Adrenal gland (tissue), 5 donors: ENCODE data around the gene KCP.

Source experiments
- POLR2A ChIP-seq, 2 donors: fragments of 450-650 bp; IDR thresholded peaks; one replicate each; pipeline ENCODE4 v1.6.1; 2017; ENCODE audit warnings: antibody characterized with exemption in 2 of 2, mild to moderate bottlenecking in 2 of 2, moderate library complexity in 1 of 2
- TF ChIP-seq, protein P1 (sequence below), 6 experiments: fragments of 450-650 bp in 4 of 6; fragments of 200-600 bp in 2 of 6; sonication (generic) in 1 of 6; IDR thresholded peaks; 1 replicate in 5 of 6; 2 replicates in 1 of 6; pipeline versions ENCODE4 v1.5.1 to v1.8.0; 2016 to 2021; ENCODE audit warnings: antibody characterized with exemption in 6 of 6, mild to moderate bottlenecking in 2 of 6, moderate library complexity in 1 of 6
- donor health status: DM: no; HTN: no; CAD: no.

DNA sequence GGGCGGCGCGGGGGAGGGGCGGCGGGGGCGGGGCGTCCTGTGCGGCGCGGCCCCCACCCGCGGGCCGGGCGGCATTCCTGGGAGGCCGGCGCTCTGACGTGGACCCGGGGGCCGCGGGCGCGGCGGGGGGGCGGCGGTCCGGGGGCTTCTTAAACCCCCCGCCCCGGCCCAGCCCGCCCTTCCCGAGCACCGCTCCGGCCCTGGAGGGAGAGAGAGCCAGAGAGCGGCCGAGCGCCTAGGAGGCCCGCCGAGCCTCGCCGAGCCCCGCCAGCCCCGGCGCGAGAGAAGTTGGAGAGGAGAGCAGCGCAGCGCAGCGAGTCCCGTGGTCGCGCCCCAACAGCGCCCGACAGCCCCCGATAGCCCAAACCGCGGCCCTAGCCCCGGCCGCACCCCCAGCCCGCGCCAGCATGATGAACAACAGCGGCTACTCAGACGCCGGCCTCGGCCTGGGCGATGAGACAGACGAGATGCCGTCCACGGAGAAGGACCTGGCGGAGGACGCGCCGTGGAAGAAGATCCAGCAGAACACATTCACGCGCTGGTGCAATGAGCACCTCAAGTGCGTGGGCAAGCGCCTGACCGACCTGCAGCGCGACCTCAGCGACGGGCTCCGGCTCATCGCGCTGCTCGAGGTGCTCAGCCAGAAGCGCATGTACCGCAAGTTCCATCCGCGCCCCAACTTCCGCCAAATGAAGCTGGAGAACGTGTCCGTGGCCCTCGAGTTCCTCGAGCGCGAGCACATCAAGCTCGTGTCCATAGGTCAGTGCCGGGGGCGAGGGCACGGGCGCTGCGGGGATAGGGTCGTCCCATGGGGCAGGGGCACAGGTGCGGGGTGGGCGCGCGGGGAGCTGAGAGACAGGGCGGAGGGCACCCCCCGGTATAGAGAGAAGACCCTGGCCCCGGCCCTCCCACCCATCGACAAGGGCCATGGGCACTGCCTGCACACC lies 80.0 kb downstream of the KCP start, which contains the start of gene FLNC:
- TF ChIP-seq, protein P1, sequence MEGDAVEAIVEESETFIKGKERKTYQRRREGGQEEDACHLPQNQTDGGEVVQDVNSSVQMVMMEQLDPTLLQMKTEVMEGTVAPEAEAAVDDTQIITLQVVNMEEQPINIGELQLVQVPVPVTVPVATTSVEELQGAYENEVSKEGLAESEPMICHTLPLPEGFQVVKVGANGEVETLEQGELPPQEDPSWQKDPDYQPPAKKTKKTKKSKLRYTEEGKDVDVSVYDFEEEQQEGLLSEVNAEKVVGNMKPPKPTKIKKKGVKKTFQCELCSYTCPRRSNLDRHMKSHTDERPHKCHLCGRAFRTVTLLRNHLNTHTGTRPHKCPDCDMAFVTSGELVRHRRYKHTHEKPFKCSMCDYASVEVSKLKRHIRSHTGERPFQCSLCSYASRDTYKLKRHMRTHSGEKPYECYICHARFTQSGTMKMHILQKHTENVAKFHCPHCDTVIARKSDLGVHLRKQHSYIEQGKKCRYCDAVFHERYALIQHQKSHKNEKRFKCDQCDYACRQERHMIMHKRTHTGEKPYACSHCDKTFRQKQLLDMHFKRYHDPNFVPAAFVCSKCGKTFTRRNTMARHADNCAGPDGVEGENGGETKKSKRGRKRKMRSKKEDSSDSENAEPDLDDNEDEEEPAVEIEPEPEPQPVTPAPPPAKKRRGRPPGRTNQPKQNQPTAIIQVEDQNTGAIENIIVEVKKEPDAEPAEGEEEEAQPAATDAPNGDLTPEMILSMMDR (IDR thresholded peaks at IDR 0.05) = no peak
- no peak for TF ChIP-seq POLR2A (IDR thresholded peaks at IDR 0.05)
